GM04503 (cell line): ENCODE measurements around the gene DGCR8.

Experiments
- DNase-seq: peaks from one replicate; pipeline ENCODE4 v3.0.0-alpha.2; 2012; ENCODE audit warnings: low read depth

Gene DGCR8

GRCh38 chr22:20052309-20053259 is 27.5 kb upstream of the DGCR8 start:
- no peak for DNase-seq

GRCh38 chr22:20053407-20054033 is 26.5 kb upstream of the DGCR8 start:
- DNase-seq, result no peak

GRCh38 chr22:20054034-20054427 is 26.0 kb upstream of the DGCR8 start:
- DNase-seq, result no peak

- no peak for DNase-seq
Measured at GRCh38 chr22:20054485-20054884, 25.6 kb upstream of the DGCR8 start.

- DNase-seq, result no peak
Measured at GRCh38 chr22:20055144-20055543, 24.9 kb upstream of the DGCR8 start.

- no peak for DNase-seq
Measured at GRCh38 chr22:20055654-20056053, 24.4 kb upstream of the DGCR8 start.

DNA sequence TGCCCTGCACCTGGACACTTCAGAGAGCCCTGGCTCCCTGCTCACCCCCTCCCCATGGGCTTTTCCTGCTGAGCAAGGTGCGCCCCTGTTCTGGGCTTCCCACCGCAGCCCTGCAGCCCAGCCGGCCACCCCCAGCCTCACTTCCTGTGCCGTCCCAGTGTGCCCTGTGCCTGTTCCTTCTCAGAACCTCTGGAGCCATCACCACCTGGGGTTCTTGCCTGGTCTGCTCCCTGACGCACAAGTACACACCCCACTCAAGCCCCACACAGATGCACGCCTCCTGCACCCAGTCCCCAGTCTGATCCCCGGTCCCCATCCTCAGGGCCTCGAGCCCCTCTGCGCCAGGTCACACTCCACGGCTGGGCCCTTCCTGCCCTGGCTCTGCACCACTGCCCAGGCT is 23.9 kb upstream of the DGCR8 start:
- DNase-seq, result no peak

DNA sequence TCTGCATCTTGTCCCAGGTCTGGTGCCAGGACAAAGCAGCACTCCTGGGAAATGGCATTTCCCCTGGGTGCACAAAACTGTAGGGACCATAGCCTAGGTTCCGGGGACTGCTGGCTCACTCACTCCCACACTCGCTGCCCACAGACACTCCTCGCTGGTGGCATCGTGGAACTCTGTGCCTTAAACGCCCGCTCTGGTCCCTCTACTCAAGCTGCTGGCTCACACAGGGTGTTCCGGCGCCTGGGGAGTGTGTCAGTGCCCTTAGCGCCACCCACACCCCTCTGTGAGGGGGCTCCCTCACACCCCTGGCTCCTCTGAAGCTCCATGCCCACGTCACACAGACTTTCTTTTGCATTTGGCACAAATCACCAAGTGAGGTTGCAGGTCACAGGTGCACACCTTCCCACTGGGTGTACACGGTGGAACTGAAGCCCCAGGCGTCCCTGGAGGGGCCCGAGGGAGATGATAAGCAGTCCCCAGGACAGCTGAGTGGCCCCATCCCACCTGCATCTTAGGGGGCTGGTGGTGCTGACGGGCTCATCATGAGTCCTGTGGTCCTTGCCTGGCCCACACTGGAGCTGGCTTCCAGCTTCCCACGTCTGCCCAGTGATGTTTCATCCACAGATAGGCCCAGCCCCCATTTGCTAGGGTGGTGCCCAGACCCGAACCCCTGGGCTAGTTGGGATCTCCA is 23.2 kb upstream of the DGCR8 start:
- no peak for DNase-seq

DNA sequence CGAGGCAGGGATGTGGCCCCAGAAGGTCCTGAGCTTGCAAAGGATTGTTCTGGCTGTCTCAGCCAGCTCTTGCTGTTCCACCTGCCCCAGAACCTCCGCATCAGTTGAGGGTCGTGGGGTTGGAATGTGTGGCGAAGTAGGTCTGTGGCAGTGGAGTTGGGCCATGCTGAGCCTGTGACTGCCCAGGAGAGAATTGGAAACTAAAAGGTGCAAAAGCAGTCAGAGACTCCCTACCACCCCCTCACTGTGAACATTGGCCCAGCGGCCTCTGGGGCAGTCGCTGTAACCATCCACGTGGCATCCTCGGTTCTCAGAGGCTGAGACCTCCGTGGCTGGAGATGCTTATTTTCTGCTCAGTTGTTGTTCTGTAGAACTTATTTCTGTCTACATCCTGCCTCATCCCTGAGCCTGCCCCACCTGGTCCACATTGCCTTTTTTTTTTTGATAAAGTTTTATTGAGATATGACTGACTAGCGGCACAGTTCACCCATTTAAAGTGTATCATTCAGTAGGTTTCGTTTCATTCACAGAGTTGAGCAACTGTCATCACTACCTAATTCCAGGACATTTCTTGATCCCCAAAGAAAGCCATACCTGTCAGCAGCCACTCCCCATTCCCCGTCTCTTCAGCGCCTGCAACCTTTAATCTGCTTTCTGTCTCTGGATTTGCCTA is 22.3 kb upstream of the DGCR8 start:
- no peak for DNase-seq

- DNase-seq, result no peak
Measured at GRCh38 chr22:20058989-20059770, 20.9 kb upstream of the DGCR8 start.

DNA sequence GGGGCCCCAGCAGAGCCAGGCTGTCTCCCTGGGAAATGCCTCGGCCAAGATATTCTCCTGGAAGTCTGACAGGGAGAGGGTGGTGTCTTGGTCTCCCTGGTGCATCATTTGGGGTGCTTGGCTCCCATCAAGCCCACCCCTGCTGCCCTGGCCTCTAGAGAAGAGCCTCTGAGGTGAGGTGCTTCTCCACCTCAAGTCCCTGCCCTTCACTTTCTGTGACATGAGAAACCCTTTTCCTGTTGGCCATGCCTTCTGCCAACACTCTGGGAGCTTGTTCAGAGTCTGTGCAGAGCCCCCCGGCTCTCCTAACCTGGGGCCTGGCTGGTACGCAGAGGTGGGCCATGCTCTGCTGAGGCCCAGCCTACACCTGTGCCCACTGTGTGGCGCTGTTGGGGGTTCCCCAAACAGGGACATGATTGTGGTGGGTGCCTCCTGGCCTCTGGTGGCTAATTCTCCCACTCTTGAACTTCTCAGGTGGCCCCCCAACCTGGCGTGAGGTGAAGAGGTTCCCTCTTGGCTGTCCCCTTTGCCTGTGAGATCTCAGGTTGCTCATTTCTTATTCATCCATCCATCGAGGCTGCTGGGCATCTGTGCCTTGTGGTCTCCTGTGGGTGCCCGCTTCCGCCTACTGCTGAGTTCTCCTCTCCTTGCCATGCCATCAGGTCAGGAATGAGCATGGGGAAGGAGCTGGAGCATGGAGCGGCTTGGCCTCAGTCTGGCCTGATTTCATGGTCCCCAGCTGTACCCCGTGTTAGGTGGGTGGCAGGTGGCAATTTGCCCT is 19.2 kb upstream of the DGCR8 start:
- DNase-seq, result no peak

- no peak for DNase-seq
Measured at GRCh38 chr22:20061481-20061861, 18.6 kb upstream of the DGCR8 start.

- no peak for DNase-seq
Measured at GRCh38 chr22:20062043-20062765, 17.8 kb upstream of the DGCR8 start.

GRCh38 chr22:20062766-20063083 is 17.3 kb upstream of the DGCR8 start:
- no peak for DNase-seq

- DNase-seq, result no peak
Measured at GRCh38 chr22:20063271-20064139, 16.5 kb upstream of the DGCR8 start.

DNA sequence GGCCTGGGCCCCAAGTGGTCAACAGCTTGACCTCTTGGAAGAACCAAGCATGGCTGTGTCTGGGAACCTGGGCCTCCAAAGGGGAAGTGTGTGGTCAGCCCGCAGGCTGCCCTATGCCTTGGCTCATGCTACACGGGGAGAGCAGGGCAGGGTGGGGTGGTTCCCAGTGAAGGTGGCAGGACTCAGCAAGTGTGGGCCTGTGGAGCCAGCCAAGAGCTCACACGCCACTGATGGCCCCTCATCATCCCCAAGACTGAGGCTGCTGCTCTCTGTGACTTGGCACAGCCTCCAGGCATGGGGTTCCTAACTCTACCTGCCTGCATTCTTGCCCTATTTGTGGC is 15.9 kb upstream of the DGCR8 start:
- no peak for DNase-seq

- DNase-seq, result no peak
Measured at GRCh38 chr22:20064545-20065262, 15.3 kb upstream of the DGCR8 start.

- DNase-seq, result no peak
Measured at GRCh38 chr22:20065896-20066616, 14.0 kb upstream of the DGCR8 start.
